Natural killer cell (primary cell): ENCODE measurements around the gene LMO4. TPM values are rescaled to one million over a fixed set of nuclear protein-coding genes. Genes with fewer than 3 reads are reported as not detected.

Experiments
- ATAC-seq, 3 donors: fragments of 150-1000 bp in 2 of 3; fragments of 200-7000 bp in 1 of 3; cut with Tn5 transposase; 1 replicate in 1 of 3; 2 replicates in 2 of 3; pipeline ENCODE4 v1.10.0; 2021; ENCODE audit warnings: mild to moderate bottlenecking in 2 of 3, moderate library complexity in 2 of 3
- DNase-seq, 2 donors: peaks; one replicate each; pipeline versions ENCODE4 v3.0.0 to v3.0.0-alpha.2; 2013 to 2021; ENCODE audit warnings: mixed read lengths in 1 of 2
- H3K27ac ChIP-seq: one replicate; pipeline ENCODE4 v1.5.1; 2013; ENCODE audit warnings: mild to moderate bottlenecking, low read length
- H3K27me3 ChIP-seq: one replicate; pipeline ENCODE4 v1.6.1; 2013; ENCODE audit warnings: low read length; ENCODE audit not compliant: control insufficient read depth, insufficient read depth
- H3K36me3 ChIP-seq: one replicate; pipeline ENCODE4 v1.6.1; 2013; ENCODE audit warnings: low read length; ENCODE audit not compliant: control insufficient read depth, insufficient read depth
- H3K4me1 ChIP-seq: one replicate; pipeline ENCODE4 v1.6.1; 2013; ENCODE audit warnings: low read length; ENCODE audit not compliant: control insufficient read depth, insufficient read depth
- H3K4me3 ChIP-seq: one replicate; pipeline ENCODE4 v1.5.1; 2013; ENCODE audit warnings: low read length
- H3K9me3 ChIP-seq: one replicate; pipeline ENCODE4 v1.6.1; 2013; ENCODE audit warnings: low read length; ENCODE audit not compliant: control insufficient read depth, insufficient read depth
- H3K27ac Mint-ChIP-seq, 2 donors: one replicate each; pipeline ENCODE4 v1.8.0; 2022; ENCODE audit warnings: mild to moderate bottlenecking in 2 of 2, mixed read lengths in 2 of 2, moderate library complexity in 1 of 2
- H3K27me3 Mint-ChIP-seq, 2 donors: one replicate each; pipeline ENCODE4 v1.8.0; 2022; ENCODE audit warnings: low read depth in 2 of 2, mixed read lengths in 2 of 2
- H3K36me3 Mint-ChIP-seq: one replicate; pipeline ENCODE4 v1.8.0; 2022; ENCODE audit warnings: mixed read lengths
- H3K4me1 Mint-ChIP-seq, 2 donors: one replicate each; pipeline ENCODE4 v1.8.0; 2022; ENCODE audit warnings: mixed read lengths in 2 of 2
- H3K4me3 Mint-ChIP-seq: one replicate; pipeline ENCODE4 v1.8.0; 2022; ENCODE audit warnings: mild to moderate bottlenecking, moderate library complexity, mixed read lengths
- H3K9me3 Mint-ChIP-seq, 2 donors: one replicate each; pipeline ENCODE4 v1.8.0; 2022; ENCODE audit warnings: mixed read lengths in 2 of 2
- CTCF ChIP-seq: fragments of 200-600 bp; IDR thresholded peaks from one replicate; pipeline ENCODE4 v1.8.0; 2022; ENCODE audit warnings: antibody characterized with exemption
- WGBS: methylation state at CpG from one replicate; pipeline ENCODE4 v1.1.7; 2013; ENCODE audit warnings: missing lambda C conversion rate; ENCODE audit not compliant: insufficient coverage; 5-methylcytosine and 5-hydroxymethylcytosine counted together
- intact Hi-C: fragments of 100-400 bp; cut with micrococcal nuclease; formaldehyde crosslinking; loops from one replicate; pipeline ENCODE4 v1.14.2; 2022
- total RNA-seq, 4 donors: library from RNA; stranded (reverse); fragments of 120-200 nt in 1 of 4; gene quantifications; one replicate each; pipeline versions ENCODE4 v1.2.3 to v1.2.4, GENCODE V29; 2013 to 2022

LMO4 gene
- total RNA-seq, 3 donors from 2014 or later (not counting 1 experiment from before 2014, with no cell fraction given) = 38.2 to 50.1 (median 50.0) TPM

- H3K36me3 ChIP-seq = no peaks in the 10 kb centered on the region
- Mint-ChIP-seq H3K4me1 (no peaks in the 10 kb centered on the region), H3K4me3 (no peak overlapping the region)
Observed at GRCh38 chr1:87386217-87386790, 57.6 kb downstream of the LMO4 start.

DNA sequence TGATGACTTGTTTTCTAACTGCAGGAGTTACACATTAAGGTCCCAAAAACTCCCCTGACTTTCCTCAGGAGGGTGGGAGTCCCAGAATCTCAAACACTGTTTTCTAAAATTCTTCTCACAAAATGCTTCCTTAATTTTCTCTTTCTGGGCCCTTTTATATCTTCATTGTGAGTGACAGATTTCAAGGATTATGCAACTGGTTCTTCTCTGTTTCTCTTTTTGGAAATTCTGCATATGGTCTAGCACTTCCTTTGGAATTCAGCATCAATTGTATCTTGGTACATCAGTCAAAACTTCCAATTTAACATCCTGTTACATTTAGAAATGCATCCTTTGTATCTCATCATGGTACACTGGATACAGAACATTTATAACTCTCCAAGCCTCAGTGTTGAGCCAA lies 59.7 kb downstream of the LMO4 start:
- no peak for TF ChIP-seq CTCF
- no peaks in the 10 kb centered on the region for H3K27me3 Mint-ChIP-seq
- ATAC-seq (no peak), DNase-seq (no peak)
- intact Hi-C loops = no loop called here
- Histone ChIP-seq H3K4me1 (no peaks in the 10 kb centered on the region), H3K4me3 (no peak overlapping the region), H3K9me3 (no peaks in the 10 kb centered on the region), H3K27me3 (no peaks in the 10 kb centered on the region), H3K27ac (no peak overlapping the region), H3K36me3 (no peaks in the 10 kb centered on the region)
- no peak overlapping the region for H3K27ac Mint-ChIP-seq
- peaks cover 2% of the 10 kb centered on the region in 2 donors for H3K4me1 Mint-ChIP-seq
- H3K36me3 Mint-ChIP-seq = peaks cover 11% of the 10 kb centered on the region
- H3K4me3 Mint-ChIP-seq = no peak overlapping the region
- no peaks in the 10 kb centered on the region for H3K9me3 Mint-ChIP-seq

More at GRCh38 chr1:87386217-87386790, 57.6 kb downstream of the LMO4 start:
- DNase-seq (no peak), ATAC-seq (no peak)
- Mint-ChIP-seq H3K9me3 (no peaks in the 10 kb centered on the region), H3K36me3 (peaks cover 11% of the 10 kb centered on the region), H3K27me3 (no peaks in the 10 kb centered on the region), H3K27ac (no peak overlapping the region)
- WGBS = 89% methylated on average over 5 of the region's 5 CpGs
- intact Hi-C loops = no loop called here
- Histone ChIP-seq H3K27me3 (no peaks in the 10 kb centered on the region), H3K4me3 (no peak overlapping the region), H3K9me3 (no peaks in the 10 kb centered on the region), H3K4me1 (no peaks in the 10 kb centered on the region), H3K27ac (no peak overlapping the region)
- no peak for TF ChIP-seq CTCF

DNA sequence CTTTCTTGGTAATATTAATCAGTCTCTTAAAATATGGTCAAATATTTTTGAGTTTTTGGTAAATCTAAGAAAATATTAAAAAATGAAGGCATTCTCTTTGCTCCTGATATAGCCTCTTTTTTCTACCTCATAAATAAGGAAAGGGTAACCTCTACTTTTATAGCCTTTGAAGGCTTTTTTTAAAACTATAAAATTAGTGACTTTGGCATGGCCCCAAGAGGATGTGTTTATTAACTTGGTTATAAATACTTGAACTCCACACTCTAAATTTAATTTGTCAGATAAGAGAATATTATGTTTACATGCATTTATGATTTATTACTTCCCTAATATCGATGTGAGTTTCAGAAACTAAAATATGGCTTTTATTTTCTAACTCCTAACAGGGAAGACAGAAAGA lies 60.3 kb downstream of the LMO4 start:
- no peak overlapping the region for H3K27ac ChIP-seq
- no peak overlapping the region for H3K4me3 ChIP-seq
- no CpG with 5 or more reads among the region's 1 CpG for WGBS
- no peaks in the 10 kb centered on the region for H3K9me3 ChIP-seq
- peaks cover 4 to 6% of the 10 kb centered on the region in 2 donors for H3K4me1 Mint-ChIP-seq
- intact Hi-C loops = no loop called here
- DNase-seq = no peak
- H3K9me3 Mint-ChIP-seq = no peaks in the 10 kb centered on the region
- no peaks in the 10 kb centered on the region for H3K36me3 ChIP-seq
- no peaks in the 10 kb centered on the region for H3K27me3 Mint-ChIP-seq
- TF ChIP-seq CTCF = no peak
- H3K27ac Mint-ChIP-seq = no peak overlapping the region
- H3K27me3 ChIP-seq = no peaks in the 10 kb centered on the region
- H3K4me3 Mint-ChIP-seq = no peak overlapping the region
- no peaks in the 10 kb centered on the region for H3K4me1 ChIP-seq
- peaks cover 11% of the 10 kb centered on the region for H3K36me3 Mint-ChIP-seq
- ATAC-seq = no peak

DNA sequence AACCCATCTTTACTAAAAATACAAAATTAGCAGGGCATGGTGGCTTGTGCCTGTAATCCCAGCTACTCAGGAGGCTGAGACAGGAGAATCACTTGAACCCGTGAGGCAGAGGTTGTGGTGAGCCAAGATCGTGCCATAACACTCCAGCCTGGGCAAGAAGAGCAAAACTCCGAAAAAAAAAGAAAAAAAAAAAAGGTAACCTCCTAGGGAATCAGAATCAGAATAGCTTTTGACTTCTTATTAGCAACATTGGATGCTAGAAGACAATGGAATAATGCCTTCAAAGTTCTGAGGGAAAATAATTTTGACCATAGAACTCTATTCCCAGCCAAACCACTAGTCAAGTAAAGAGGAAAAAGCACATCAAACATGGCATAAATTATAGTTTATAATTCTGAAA lies 60.9 kb downstream of the LMO4 start:
- H3K27me3 ChIP-seq = no peaks in the 10 kb centered on the region
- intact Hi-C loops = no loop called here
- H3K27ac ChIP-seq = no peak overlapping the region
- no peaks in the 10 kb centered on the region for H3K4me1 ChIP-seq
- H3K36me3 ChIP-seq = no peaks in the 10 kb centered on the region
- Mint-ChIP-seq H3K4me3 (no peak overlapping the region), H3K4me1 (peaks cover 4 to 6% of the 10 kb centered on the region in 2 donors), H3K9me3 (no peaks in the 10 kb centered on the region), H3K36me3 (peaks cover 11% of the 10 kb centered on the region), H3K27me3 (no peaks in the 10 kb centered on the region), H3K27ac (no peak overlapping the region)
- no peak for TF ChIP-seq CTCF
- 76% methylated on average over 3 of the region's 3 CpGs for WGBS
- no peak overlapping the region for H3K4me3 ChIP-seq
- DNase-seq (no peak), ATAC-seq (no peak)
- no peaks in the 10 kb centered on the region for H3K9me3 ChIP-seq
